ENCODE results near the gene IL5. TPM values are rescaled to one million over a fixed set of nuclear protein-coding genes. Genes with fewer than 3 reads are reported as not detected.
"Not testable (repeated sequence)": the region's sequence is repeated elsewhere in the genome, so short reads cannot be mapped to it uniquely, and the experiment has no call there.

IL5 gene
- total and polyA plus RNA-seq, 4 donors, result not detected

DNA sequence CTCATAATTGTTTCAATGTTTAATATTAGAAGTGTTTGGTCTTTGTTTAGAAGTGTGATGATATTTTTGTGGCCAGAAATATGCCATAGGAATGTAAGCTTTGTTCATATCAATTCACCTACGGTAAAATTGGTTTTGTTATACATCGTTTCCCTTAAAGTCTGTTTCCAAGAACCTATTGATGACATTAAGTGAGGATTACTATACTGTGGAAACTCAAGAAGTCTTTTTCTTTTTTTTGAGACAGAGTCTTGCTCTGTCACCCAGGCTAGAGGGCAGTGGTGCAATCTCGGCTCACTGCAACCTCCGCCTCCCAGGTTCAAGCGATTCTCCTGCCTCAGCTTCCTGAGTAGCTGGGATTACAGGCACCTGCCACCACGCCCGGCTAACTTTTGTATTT is 5.5 kb upstream of the IL5 start:
- H3K9me3 ChIP-seq (ENCODE audit: control insufficient read depth in 4 of 4, low read length in 3 of 4); H3K36me3 ChIP-seq (ENCODE audit: control insufficient read depth in 4 of 4, insufficient read depth in 3 of 4, low read depth in 1 of 4, low read length in 3 of 4); DNase-seq (ENCODE audit: low spot score); H3K27ac ChIP-seq (ENCODE audit: low read depth in 1 of 2, low read length in 2 of 2); H3K27me3 ChIP-seq (ENCODE audit: control insufficient read depth in 4 of 4, insufficient read depth in 4 of 4, low read length in 3 of 4); H3K4me3 ChIP-seq (ENCODE audit: low read depth in 1 of 3, low read length in 3 of 3); H3K9ac ChIP-seq (ENCODE audit: low read depth in 1 of 2, low read length in 2 of 2); H3K4me1 ChIP-seq (ENCODE audit: control insufficient read depth in 4 of 4, insufficient read depth in 4 of 4, low read length in 3 of 4): not testable (repeated sequence)
- 96% methylated on average over 7 of the region's 7 CpGs for WGBS

GRCh38 chr5:132547269-132547668 is 3.9 kb upstream of the IL5 start:
- 86% methylated on average over 2 of the region's 2 CpGs for WGBS
- Histone ChIP-seq H3K9me3 (ENCODE audit: control insufficient read depth in 4 of 4, low read length in 3 of 4) (no peaks in the 10 kb centered on the region), H3K27ac (ENCODE audit: low read depth in 1 of 2, low read length in 2 of 2) (no peak overlapping the region), H3K9ac (ENCODE audit: low read depth in 1 of 2, low read length in 2 of 2) (no peak overlapping the region), H3K4me1 (ENCODE audit: control insufficient read depth in 4 of 4, insufficient read depth in 4 of 4, low read length in 3 of 4) (no peaks in the 10 kb centered on the region), H3K4me3 (ENCODE audit: low read depth in 1 of 3, low read length in 3 of 3) (no peak overlapping the region), H3K36me3 (ENCODE audit: control insufficient read depth in 4 of 4, insufficient read depth in 3 of 4, low read depth in 1 of 4, low read length in 3 of 4) (no peaks in the 10 kb centered on the region), H3K27me3 (ENCODE audit: control insufficient read depth in 4 of 4, insufficient read depth in 4 of 4, low read length in 3 of 4) (no peaks in the 10 kb centered on the region)
- no peak for DNase-seq (ENCODE audit: low spot score)
- no peak for TF ChIP-seq MAX (IDR thresholded peaks at IDR 0.05)
- TF ChIP-seq FOXA2 (IDR thresholded peaks at IDR 0.05), result no peak
- TF ChIP-seq REST (IDR thresholded peaks at IDR 0.05), result no peak
- TF ChIP-seq TAF1 (conservative IDR thresholded peaks at IDR 0.05), result no peak

DNA sequence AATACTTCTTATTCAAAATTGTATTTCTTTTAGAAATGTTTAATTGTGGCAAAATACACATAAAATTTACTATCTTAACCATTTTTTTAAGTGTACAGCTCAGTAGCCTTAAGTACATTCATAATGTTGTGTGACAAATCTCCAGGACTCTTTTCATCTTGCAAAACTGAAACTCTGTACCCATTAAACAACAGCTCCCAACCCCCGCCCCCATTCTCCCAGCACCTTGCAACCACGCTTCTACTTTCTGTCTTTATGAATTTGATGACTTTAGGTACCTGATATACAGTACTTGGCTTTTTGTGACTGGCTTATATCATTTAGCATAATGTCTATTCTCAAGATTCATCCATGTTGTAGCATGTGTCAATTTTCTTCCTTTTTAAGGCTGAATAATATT is 2.8 kb upstream of the IL5 start:
- H3K9me3 ChIP-seq (ENCODE audit: control insufficient read depth in 4 of 4, low read length in 3 of 4), result no peaks in the 10 kb centered on the region
- DNase-seq (ENCODE audit: low spot score), result no peak
- TF ChIP-seq, protein P1, sequence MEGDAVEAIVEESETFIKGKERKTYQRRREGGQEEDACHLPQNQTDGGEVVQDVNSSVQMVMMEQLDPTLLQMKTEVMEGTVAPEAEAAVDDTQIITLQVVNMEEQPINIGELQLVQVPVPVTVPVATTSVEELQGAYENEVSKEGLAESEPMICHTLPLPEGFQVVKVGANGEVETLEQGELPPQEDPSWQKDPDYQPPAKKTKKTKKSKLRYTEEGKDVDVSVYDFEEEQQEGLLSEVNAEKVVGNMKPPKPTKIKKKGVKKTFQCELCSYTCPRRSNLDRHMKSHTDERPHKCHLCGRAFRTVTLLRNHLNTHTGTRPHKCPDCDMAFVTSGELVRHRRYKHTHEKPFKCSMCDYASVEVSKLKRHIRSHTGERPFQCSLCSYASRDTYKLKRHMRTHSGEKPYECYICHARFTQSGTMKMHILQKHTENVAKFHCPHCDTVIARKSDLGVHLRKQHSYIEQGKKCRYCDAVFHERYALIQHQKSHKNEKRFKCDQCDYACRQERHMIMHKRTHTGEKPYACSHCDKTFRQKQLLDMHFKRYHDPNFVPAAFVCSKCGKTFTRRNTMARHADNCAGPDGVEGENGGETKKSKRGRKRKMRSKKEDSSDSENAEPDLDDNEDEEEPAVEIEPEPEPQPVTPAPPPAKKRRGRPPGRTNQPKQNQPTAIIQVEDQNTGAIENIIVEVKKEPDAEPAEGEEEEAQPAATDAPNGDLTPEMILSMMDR (IDR thresholded peaks at IDR 0.05; ENCODE audit: low read depth, low read length, missing input control), result no peak
- TF ChIP-seq YY1 (IDR thresholded peaks at IDR 0.05) (no peak), REST (IDR thresholded peaks at IDR 0.05) (no peak), FOXA1 (IDR thresholded peaks at IDR 0.05) (no peak), ATF3 (IDR thresholded peaks at IDR 0.05) (no peak), EGR1 (IDR thresholded peaks at IDR 0.05; ENCODE audit: low read depth in 2 of 2) (no peak), HNF4A (conservative IDR thresholded peaks at IDR 0.05) (no peak), HNF4G (IDR thresholded peaks at IDR 0.05) (no peak), TAF1 (conservative IDR thresholded peaks at IDR 0.05) (no peak), MAX (IDR thresholded peaks at IDR 0.05) (no peak), ZBTB33 (IDR thresholded peaks at IDR 0.05) (no peak), SP1 (IDR thresholded peaks at IDR 0.05) (no peak)
- no peak overlapping the region for H3K9ac ChIP-seq (ENCODE audit: low read depth in 1 of 2, low read length in 2 of 2)
- H3K4me1 ChIP-seq (ENCODE audit: control insufficient read depth in 4 of 4, insufficient read depth in 4 of 4, low read length in 3 of 4), result no peaks in the 10 kb centered on the region
- no peak overlapping the region for H3K4me3 ChIP-seq (ENCODE audit: low read depth in 1 of 3, low read length in 3 of 3)
- WGBS, result 87% methylated on average over 2 of the region's 2 CpGs
- no peaks in the 10 kb centered on the region for H3K27me3 ChIP-seq (ENCODE audit: control insufficient read depth in 4 of 4, insufficient read depth in 4 of 4, low read length in 3 of 4)
- H3K36me3 ChIP-seq (ENCODE audit: control insufficient read depth in 4 of 4, insufficient read depth in 3 of 4, low read depth in 1 of 4, low read length in 3 of 4), result no peaks in the 10 kb centered on the region
- no peak overlapping the region for H3K27ac ChIP-seq (ENCODE audit: low read depth in 1 of 2, low read length in 2 of 2)
